Neural cell (in vitro differentiated cells): ENCODE data around the gene IRF8. TPM values are rescaled to one million over a fixed set of nuclear protein-coding genes. Genes with fewer than 3 reads are reported as not detected.

Experiments used
- H2AFZ ChIP-seq: fragments of 200-600, 300-800 bp; sonication (generic), shearing (Covaris generic); 2 replicates; pipeline ENCODE4 v1.6.0; 2014; ENCODE audit warnings: low read depth, mild to moderate bottlenecking, antibody characterized with exemption, low read length, moderate library complexity
- H3F3A ChIP-seq: fragments of 200-600 bp; shearing (Covaris generic); 2 replicates; pipeline ENCODE4 v1.6.1; 2016; ENCODE audit warnings: mild to moderate bottlenecking, moderate library complexity, mixed read lengths, antibody characterized with exemption, low read length; ENCODE audit not compliant: insufficient read depth, poor library complexity, severe bottlenecking
- H3K27ac ChIP-seq: fragments of 200-600, 300-800 bp; sonication (generic), shearing (Covaris generic); 2 replicates; pipeline ENCODE4 v1.5.1; 2014; ENCODE audit warnings: mild to moderate bottlenecking, low read length, moderate library complexity
- H3K27me3 ChIP-seq: fragments of 300-800, 200-600 bp; sonication (generic), shearing (Covaris generic); 2 replicates; pipeline ENCODE4 v1.6.0; 2014; ENCODE audit warnings: mild to moderate bottlenecking, low read depth, low read length, moderate library complexity; ENCODE audit not compliant: insufficient read depth
- H3K36me3 ChIP-seq: fragments of 300-800, 200-600 bp; sonication (generic), shearing (Covaris generic); 2 replicates; pipeline ENCODE4 v1.5.1; 2014; ENCODE audit warnings: mild to moderate bottlenecking, antibody characterized with exemption, low read length, moderate library complexity; ENCODE audit not compliant: insufficient read depth
- H3K4me2 ChIP-seq: fragments of 300-800, 200-600 bp; sonication (generic), shearing (Covaris generic); 2 replicates; pipeline ENCODE4 v1.6.0; 2014; ENCODE audit warnings: mild to moderate bottlenecking, low read length
- H3K4me3 ChIP-seq: fragments of 300-800, 200-600 bp; sonication (generic), shearing (Covaris generic); 2 replicates; pipeline ENCODE4 v1.5.1; 2014; ENCODE audit warnings: mild to moderate bottlenecking, low read length, moderate library complexity
- H3K79me2 ChIP-seq: fragments of 200-600 bp; shearing (Covaris generic); replicated peaks from 2 replicates; pipeline ENCODE4 v1.6.0; 2014; ENCODE audit warnings: mild to moderate bottlenecking, low read length, moderate library complexity; ENCODE audit not compliant: insufficient read depth
- H3K9ac ChIP-seq: fragments of 300-800, 200-600 bp; sonication (generic), shearing (Covaris generic); 2 replicates; pipeline ENCODE4 v1.6.1; 2016; ENCODE audit warnings: mild to moderate bottlenecking, low read length, mixed read lengths
- H3K9me2 ChIP-seq: fragments of 200-600 bp; shearing (Covaris generic); 2 replicates; pipeline ENCODE4 v1.6.1; 2016; ENCODE audit warnings: mild to moderate bottlenecking, low read length, mixed read lengths; ENCODE audit not compliant: insufficient read depth
- H3K9me3 ChIP-seq: fragments of 200-600, 300-800 bp; sonication (generic), shearing (Covaris generic); 2 replicates; pipeline ENCODE4 v1.6.1; 2016; ENCODE audit warnings: mild to moderate bottlenecking, mixed run types, low read length, moderate library complexity, mixed read lengths
- H4K20me1 ChIP-seq: fragments of 200-600 bp; shearing (Covaris generic); 2 replicates; pipeline ENCODE4 v1.6.1; 2016; ENCODE audit warnings: mild to moderate bottlenecking, mixed run types; ENCODE audit not compliant: insufficient read depth
- CTCF ChIP-seq: fragments of 450-650 bp; IDR thresholded peaks from 2 replicates; pipeline ENCODE4 v1.5.1; 2014; ENCODE audit warnings: antibody characterized with exemption, mild to moderate bottlenecking, moderate library complexity; ENCODE audit not compliant: poor library complexity, severe bottlenecking
- EP300 ChIP-seq: fragments of 450-650 bp; conservative IDR thresholded peaks from 2 replicates; pipeline ENCODE4 v1.6.1; 2014; ENCODE audit warnings: antibody characterized with exemption, mild to moderate bottlenecking, moderate library complexity; ENCODE audit not compliant: poor library complexity, severe bottlenecking
- EZH2 ChIP-seq: fragments of 200-600, 300-800 bp; shearing (Covaris generic), sonication (generic); IDR thresholded peaks from 2 replicates; pipeline ENCODE4 v1.6.1; 2014; ENCODE audit warnings: antibody characterized with exemption, low read length, borderline replicate concordance, mild to moderate bottlenecking; ENCODE audit not compliant: insufficient read depth, poor library complexity, severe bottlenecking
- MXI1 ChIP-seq: fragments of 450-650 bp; conservative IDR thresholded peaks from 2 replicates; pipeline ENCODE4 v1.6.1; 2014; ENCODE audit warnings: antibody characterized with exemption, mild to moderate bottlenecking; ENCODE audit not compliant: poor library complexity, severe bottlenecking
- POLR2AphosphoS5 ChIP-seq: IDR thresholded peaks from 2 replicates; pipeline ENCODE4 v1.6.1; 2012
- RAD21 ChIP-seq: fragments of 450-650 bp; conservative IDR thresholded peaks from 2 replicates; pipeline ENCODE4 v1.6.1; 2014; ENCODE audit warnings: antibody characterized with exemption, mild to moderate bottlenecking, moderate library complexity
- REST ChIP-seq: IDR thresholded peaks from 2 replicates; pipeline ENCODE4 v1.6.1; 2012; ENCODE audit warnings: borderline replicate concordance
- TAF1 ChIP-seq: IDR thresholded peaks from 2 replicates; pipeline ENCODE4 v1.6.1; 2012; ENCODE audit warnings: low read depth
- polyA plus RNA-seq: library from polyadenylated mRNA; depleted of rRNA; stranded (reverse); fragments of >200 nt; gene quantifications from 2 replicates; pipeline ENCODE4 v1.2.3, GENCODE V29; 2014

IRF8 gene
- polyA plus RNA-seq, 1 donor from 2014 or later, result not detected

- no peaks in the 10 kb centered on the region for H3F3A ChIP-seq
- peaks cover 2% of the 10 kb centered on the region for H3K27me3 ChIP-seq
- TF ChIP-seq EZH2 (no peak), MXI1 (no peak), CTCF (no peak)
- H3K36me3 ChIP-seq, result no peaks in the 10 kb centered on the region
- no peak overlapping the region for H3K4me3 ChIP-seq
- H2AFZ ChIP-seq, result no peak overlapping the region
- no peaks in the 10 kb centered on the region for H3K79me2 ChIP-seq
- no peaks in the 10 kb centered on the region for H3K9me3 ChIP-seq
- no peak overlapping the region for H3K4me2 ChIP-seq
- H3K9ac ChIP-seq, result no peak overlapping the region
- H3K27ac ChIP-seq, result no peak overlapping the region
- H3K9me2 ChIP-seq, result no peaks in the 10 kb centered on the region
- H4K20me1 ChIP-seq, result no peaks in the 10 kb centered on the region
Observed at GRCh38 chr16:85891776-85892166, 7.2 kb upstream of the IRF8 start.

GRCh38 chr16:85892760-85893159, 6.2 kb upstream of the IRF8 start:
- H3K9me3 ChIP-seq, result no peaks in the 10 kb centered on the region
- H3K4me2 ChIP-seq, result no peak overlapping the region
- no peaks in the 10 kb centered on the region for H3K79me2 ChIP-seq
- H3F3A ChIP-seq, result no peaks in the 10 kb centered on the region
- H4K20me1 ChIP-seq, result no peaks in the 10 kb centered on the region
- no peak overlapping the region for H2AFZ ChIP-seq
- H3K4me3 ChIP-seq, result no peak overlapping the region
- TF ChIP-seq MXI1 (no peak), EZH2 (no peak), TAF1 (no peak), RAD21 (no peak), CTCF (no peak), REST (no peak), EP300 (no peak), POLR2AphosphoS5 (no peak)
- no peaks in the 10 kb centered on the region for H3K36me3 ChIP-seq
- H3K27me3 ChIP-seq, result peaks cover 12% of the 10 kb centered on the region
- no peak overlapping the region for H3K27ac ChIP-seq
- H3K9ac ChIP-seq, result no peak overlapping the region
- H3K9me2 ChIP-seq, result no peaks in the 10 kb centered on the region
